GM12878 (cell line): Measurements from ENCODE around the gene SRRM5. TPM values are rescaled to one million over a fixed set of nuclear protein-coding genes. Genes with fewer than 3 reads are reported as not detected.
A peak's percentile ranks its signal among the peaks of the same experiment; 100 is the strongest.

Source experiments
- HDGF ChIP-seq: fragments of 450-650 bp; IDR thresholded peaks from 2 replicates; pipeline ENCODE4 v1.6.1; 2016; ENCODE audit warnings: antibody characterized with exemption
- IKZF1 ChIP-seq: fragments of 450-650 bp; conservative IDR thresholded peaks from 2 replicates; pipeline ENCODE4 v1.6.1; 2017; ENCODE audit warnings: antibody characterized with exemption, mild to moderate bottlenecking
- IKZF2 ChIP-seq, 2 experiments: fragments of 450-650 bp; IDR thresholded peaks; 2 replicates each; pipeline ENCODE4 v1.6.1; 2017; ENCODE audit warnings: mild to moderate bottlenecking in 2 of 2, moderate library complexity in 2 of 2
- MEF2A ChIP-seq: IDR thresholded peaks from 2 replicates; pipeline ENCODE4 v1.6.1; 2011; ENCODE audit warnings: low read depth, mild to moderate bottlenecking, low read length, moderate library complexity; ENCODE audit not compliant: insufficient read depth
- MLLT1 ChIP-seq: fragments of 450-650 bp; IDR thresholded peaks from 2 replicates; pipeline ENCODE4 v1.6.1; 2016; ENCODE audit warnings: mild to moderate bottlenecking
- NFYB ChIP-seq: IDR thresholded peaks from 2 replicates; pipeline ENCODE4 v1.6.1; 2011; ENCODE audit warnings: low read depth, mild to moderate bottlenecking, low read length, improper control_type of control experiment, moderate library complexity; ENCODE audit not compliant: insufficient read depth
- SPI1 ChIP-seq: IDR thresholded peaks from 2 replicates; pipeline ENCODE4 v1.6.1; 2011; ENCODE audit warnings: low read depth, mild to moderate bottlenecking, low read length, moderate library complexity, borderline replicate concordance; ENCODE audit not compliant: insufficient read depth
- ZNF592 ChIP-seq: fragments of 450-650 bp; IDR thresholded peaks from 2 replicates; pipeline ENCODE4 v1.6.1; 2017; ENCODE audit warnings: mild to moderate bottlenecking, moderate library complexity
- polyA plus RNA-seq, 11 experiments: library from polyadenylated mRNA; depleted of rRNA in 4 of 11; unstranded in 6 of 11; stranded (reverse) in 5 of 11; fragments of >200 nt; fragmentation: Nextera tagmentation in 4 of 11; fragmentation: Illumina TruSeq in 1 of 11; extraction: Ambion mirVana in 4 of 11; extraction: Trizol in 1 of 11; gene quantifications; 1 replicate in 1 of 11; 2 replicates in 10 of 11; pipeline versions ENCODE4 v1.2.1 to v1.2.3, GENCODE V29; 2011 to 2016; ENCODE audit warnings: inconsistent platforms in 2 of 11, missing spikeins in 2 of 11, low read depth in 1 of 11
- total RNA-seq, 4 experiments: library from RNA; depleted of rRNA in 3 of 4; stranded (reverse); fragments of >200 nt in 3 of 4; fragmentation: Illumina TruSeq in 1 of 4; extraction: Trizol in 1 of 4; gene quantifications; 2 replicates each; pipeline versions ENCODE4 v1.2.1 to v1.2.3, GENCODE V29; 2013 to 2021

Gene SRRM5
- total and polyA plus RNA-seq, 10 of the 15 experiments (the other 5 are each of a cell fraction or from before 2014, with no cell fraction given) = 0.06 to 0.38 (median 0.24) TPM; not detected in 2

GRCh38 chr19:43619262-43620060 lies 7.6 kb downstream of the SRRM5 start, which contains the start of gene ZNF428 (continued):
- TF ChIP-seq MEF2A = no peak
- 0 out of 2 replicates have a peak, but pooled peaks have one; percentile 65 for TF ChIP-seq ZNF592
- peak; percentile 11 to 16; a peak in 1 of 4 replicates for TF ChIP-seq IKZF2 (IDR thresholded peaks at IDR 0.05)
- TF ChIP-seq HDGF = peak; percentile 21
- no peak for TF ChIP-seq NFYB
- peak; percentile 94 for TF ChIP-seq IKZF1
- TF ChIP-seq SPI1 = no peak
- TF ChIP-seq MLLT1 = no peak
